ENCODE measurements around the gene BOC.

DNA sequence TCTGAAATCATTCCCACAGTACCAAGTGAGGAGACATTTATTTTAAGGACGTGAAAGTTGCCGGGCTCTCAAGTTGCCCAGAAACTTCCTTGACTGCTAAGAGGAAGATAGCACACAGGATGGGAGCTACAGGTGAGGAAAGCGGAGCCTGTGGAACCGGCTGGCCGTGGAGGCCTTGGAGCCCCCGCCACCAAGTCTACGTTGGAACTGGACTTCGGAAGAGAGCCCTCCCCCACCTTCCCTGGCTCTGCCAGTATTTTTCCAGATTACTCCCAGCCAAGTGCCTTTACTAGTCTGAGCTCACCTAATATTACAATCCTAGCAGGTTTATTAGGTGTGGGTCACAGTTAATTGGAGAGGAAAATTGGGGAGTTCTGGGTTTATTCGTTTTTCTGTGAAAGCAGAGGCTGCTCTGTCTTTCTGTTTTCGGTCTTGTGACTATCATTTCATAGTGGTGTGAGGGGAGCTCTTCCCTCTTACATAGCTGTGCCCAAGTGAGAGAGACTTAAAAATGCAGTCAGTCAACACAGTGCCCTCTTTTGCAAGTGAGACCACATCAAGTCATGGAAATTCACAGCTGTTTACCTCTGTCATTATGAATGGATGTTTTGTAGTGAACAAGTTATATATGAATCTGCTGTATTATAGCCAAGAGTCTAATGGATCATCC, 6.8 kb downstream of the BOC start:
- TF ChIP-seq GATA2 (IDR thresholded peaks at IDR 0.05; ENCODE audit: low read depth, low read length), result no peak
- TF ChIP-seq GATA3 (IDR thresholded peaks at IDR 0.05; ENCODE audit: low read depth, low read length), result no peak
